ENCODE data around the gene NODAL.

DNA sequence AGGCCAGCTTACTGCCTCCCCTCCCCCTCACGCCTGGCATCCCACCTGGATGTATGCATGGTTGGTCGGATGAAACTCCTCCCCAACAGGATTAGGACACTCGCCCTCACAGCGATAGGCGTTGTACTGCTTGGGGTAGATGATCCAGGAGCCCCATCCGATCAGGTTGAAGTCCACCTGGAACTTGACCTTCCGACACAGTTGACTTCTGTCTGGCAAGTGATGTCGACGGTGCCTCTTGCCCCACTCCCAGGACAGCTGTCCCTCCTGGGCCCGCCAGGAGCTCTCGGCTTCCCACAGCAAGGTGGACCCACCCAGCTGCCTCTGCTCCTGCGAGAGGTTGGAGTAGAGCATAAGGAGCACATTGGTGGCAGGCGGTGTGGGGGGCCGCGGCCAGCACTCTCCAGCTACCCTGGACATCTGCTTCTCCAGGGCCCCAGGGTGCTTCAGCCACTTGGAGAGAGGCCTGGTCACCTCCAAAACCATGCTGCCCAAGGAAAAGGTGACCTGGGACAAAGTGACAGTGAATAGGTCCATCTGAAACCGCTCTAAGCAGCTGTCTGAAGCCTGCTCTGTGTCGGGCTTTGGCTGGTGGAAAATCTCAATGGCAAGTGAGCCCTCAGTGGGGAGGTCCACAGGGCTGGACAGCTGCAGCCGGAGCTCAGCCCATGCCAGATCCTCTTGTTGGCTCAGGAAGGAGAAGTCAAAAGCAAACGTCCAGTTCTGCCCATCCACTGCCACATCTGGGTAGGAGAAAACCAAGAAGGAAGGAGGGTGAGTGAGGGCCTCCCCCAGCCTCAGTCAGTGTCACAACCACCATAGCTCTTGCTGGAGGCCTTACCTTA is 6.0 kb downstream of the NODAL start:
- no peak for TF ChIP-seq CTCF (IDR thresholded peaks at IDR 0.05)
- TF ChIP-seq POLR2A (IDR thresholded peaks at IDR 0.05): no peak
- TF ChIP-seq EP300 (IDR thresholded peaks at IDR 0.05): no peak

Data from tibial nerve (tissue), 4 donors.